Aorta (tissue), 5 donors: Measurements from ENCODE around the gene RRP9. TPM values are rescaled to one million over a fixed set of nuclear protein-coding genes. Genes with fewer than 3 reads are reported as not detected.

Source experiments
- ATAC-seq: fragments of 200-7000 bp; cut with Tn5 transposase; one replicate; pipeline ENCODE4 v1.9.1; 2022; ENCODE audit warnings: moderate library complexity; ENCODE audit not compliant: low FRiP score
- DNase-seq, 2 donors: peaks; one replicate each; pipeline ENCODE4 v3.0.0-alpha.2; 2020
- H3K27ac ChIP-seq, 2 donors: one replicate each; pipeline ENCODE4 v1.5.1; 2013; ENCODE audit warnings: low read length in 2 of 2, mild to moderate bottlenecking in 2 of 2, moderate library complexity in 2 of 2, control low read depth in 1 of 2, inconsistent platforms in 1 of 2, low read depth in 1 of 2
- H3K27me3 ChIP-seq, 2 donors: one replicate each; pipeline ENCODE4 v1.6.1; 2013; ENCODE audit warnings: control low read depth in 1 of 2, low read length in 1 of 2, mild to moderate bottlenecking in 1 of 2, moderate library complexity in 1 of 2; ENCODE audit not compliant: insufficient read depth in 2 of 2, control insufficient read depth in 1 of 2
- H3K36me3 ChIP-seq, 2 donors: one replicate each; pipeline ENCODE4 v1.6.1; 2013; ENCODE audit warnings: control low read depth in 1 of 2, low read length in 1 of 2, mild to moderate bottlenecking in 1 of 2; ENCODE audit not compliant: insufficient read depth in 2 of 2, control insufficient read depth in 1 of 2
- H3K4me1 ChIP-seq, 2 donors: one replicate each; pipeline ENCODE4 v1.6.1; 2013; ENCODE audit warnings: low read length in 2 of 2, control low read depth in 1 of 2, mild to moderate bottlenecking in 1 of 2, moderate library complexity in 1 of 2; ENCODE audit not compliant: insufficient read depth in 2 of 2, control insufficient read depth in 1 of 2
- H3K4me3 ChIP-seq, 2 donors: one replicate each; pipeline ENCODE4 v1.5.1; 2013; ENCODE audit warnings: low read length in 2 of 2, control low read depth in 1 of 2, mild to moderate bottlenecking in 1 of 2
- H3K9me3 ChIP-seq: one replicate; pipeline ENCODE4 v1.6.1; 2013; ENCODE audit warnings: mild to moderate bottlenecking, low read length; ENCODE audit not compliant: control insufficient read depth
- WGBS, 2 donors: extraction: QIAGEN DNeasy Blood & Tissue Kit; methylation state at CpG; one replicate each; pipeline ENCODE4 v1.1.7; 2013; 5-methylcytosine and 5-hydroxymethylcytosine counted together
- intact Hi-C, 2 donors: fragments of 100-400 bp; cut with DNase I; formaldehyde crosslinking; loops; one replicate each; pipeline versions ENCODE4 v1.14.2 to v1.15.0; 2022
- polyA plus RNA-seq, 2 donors: library from polyadenylated mRNA; stranded (reverse); fragments of 200-250 nt; gene quantifications; one replicate each; pipeline ENCODE4 v1.2.3, GENCODE V29; 2013
- total RNA-seq, 2 donors: library from RNA; stranded (reverse); fragmentation: NEBNext Ultra II Directional; extraction: Animal tissue kit (Norgen Biotek cat#: 25700); gene quantifications; one replicate each; pipeline ENCODE4 v1.2.1, GENCODE V29; 2021
- donor health status: healthy with polysubstance abuse.
- donor health status: Bipolar disorder and iron deficiency.
- donor health status: DM: no; HTN: no; CAD: no.
- donor health status: DM: no; HTN: no; CAD: no.
- donor health status: DM: yes; HTN: yes; CAD: no.

RRP9 gene
- total and polyA plus RNA-seq, 4 donors = 5.0 to 11.4 (median 10.2) TPM

GRCh38 chr3:51961011-51961410 lies 19.3 kb upstream of the RRP9 start:
- Histone ChIP-seq H3K4me3 (no peak overlapping the region), H3K4me1 (no peaks in the 10 kb centered on the region), H3K36me3 (no peaks in the 10 kb centered on the region), H3K9me3 (no peaks in the 10 kb centered on the region), H3K27ac (no peak overlapping the region), H3K27me3 (no peaks in the 10 kb centered on the region)
- 92 to 94% methylated on average over 18 of the region's 18 CpGs for WGBS, 2 donors
- no peak for ATAC-seq
- intact Hi-C loops = no loop called here
- DNase-seq = peak in 1 of 2 donors; percentile 59

- Histone ChIP-seq H3K27me3 (no peaks in the 10 kb centered on the region), H3K36me3 (no peaks in the 10 kb centered on the region), H3K4me1 (no peaks in the 10 kb centered on the region), H3K4me3 (no peak overlapping the region), H3K9me3 (no peaks in the 10 kb centered on the region), H3K27ac (no peak overlapping the region)
- intact Hi-C loops = no loop called here
- DNase-seq (peak in 1 of 2 donors; percentile 70), ATAC-seq (no peak)
- WGBS, 2 donors = 86% methylated on average over 10 of the region's 10 CpGs
Measured at GRCh38 chr3:51960386-51960785, 18.7 kb upstream of the RRP9 start.

DNA sequence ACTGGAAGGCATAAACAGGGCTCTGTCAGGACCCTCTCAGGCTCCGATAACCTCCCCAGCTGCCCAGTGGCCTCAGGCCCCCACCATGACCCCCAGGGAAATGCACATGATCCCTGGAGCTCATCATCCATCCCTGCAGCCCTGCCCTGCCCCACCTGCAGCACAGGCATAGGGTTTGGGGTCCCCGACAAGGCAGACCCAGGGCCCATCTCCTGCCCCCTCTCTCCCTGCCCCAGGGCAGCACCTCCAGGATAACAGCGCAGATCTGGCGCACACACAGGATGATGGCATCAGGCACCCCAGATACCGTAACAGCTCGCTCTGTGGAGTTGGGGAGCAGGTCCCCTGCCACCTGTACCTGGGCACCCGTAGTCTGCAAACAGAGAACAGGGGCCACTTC lies 17.9 kb upstream of the RRP9 start:
- Histone ChIP-seq H3K9me3 (no peaks in the 10 kb centered on the region), H3K27ac (no peak overlapping the region), H3K4me3 (no peak overlapping the region), H3K27me3 (no peaks in the 10 kb centered on the region), H3K36me3 (no peaks in the 10 kb centered on the region), H3K4me1 (no peaks in the 10 kb centered on the region)
- WGBS, 2 donors = 98 to 99% methylated on average over 7 of the region's 7 CpGs
- intact Hi-C loops = no loop called here
- ATAC-seq (no peak), DNase-seq (peak in 1 of 2 donors; percentile 66)

DNA sequence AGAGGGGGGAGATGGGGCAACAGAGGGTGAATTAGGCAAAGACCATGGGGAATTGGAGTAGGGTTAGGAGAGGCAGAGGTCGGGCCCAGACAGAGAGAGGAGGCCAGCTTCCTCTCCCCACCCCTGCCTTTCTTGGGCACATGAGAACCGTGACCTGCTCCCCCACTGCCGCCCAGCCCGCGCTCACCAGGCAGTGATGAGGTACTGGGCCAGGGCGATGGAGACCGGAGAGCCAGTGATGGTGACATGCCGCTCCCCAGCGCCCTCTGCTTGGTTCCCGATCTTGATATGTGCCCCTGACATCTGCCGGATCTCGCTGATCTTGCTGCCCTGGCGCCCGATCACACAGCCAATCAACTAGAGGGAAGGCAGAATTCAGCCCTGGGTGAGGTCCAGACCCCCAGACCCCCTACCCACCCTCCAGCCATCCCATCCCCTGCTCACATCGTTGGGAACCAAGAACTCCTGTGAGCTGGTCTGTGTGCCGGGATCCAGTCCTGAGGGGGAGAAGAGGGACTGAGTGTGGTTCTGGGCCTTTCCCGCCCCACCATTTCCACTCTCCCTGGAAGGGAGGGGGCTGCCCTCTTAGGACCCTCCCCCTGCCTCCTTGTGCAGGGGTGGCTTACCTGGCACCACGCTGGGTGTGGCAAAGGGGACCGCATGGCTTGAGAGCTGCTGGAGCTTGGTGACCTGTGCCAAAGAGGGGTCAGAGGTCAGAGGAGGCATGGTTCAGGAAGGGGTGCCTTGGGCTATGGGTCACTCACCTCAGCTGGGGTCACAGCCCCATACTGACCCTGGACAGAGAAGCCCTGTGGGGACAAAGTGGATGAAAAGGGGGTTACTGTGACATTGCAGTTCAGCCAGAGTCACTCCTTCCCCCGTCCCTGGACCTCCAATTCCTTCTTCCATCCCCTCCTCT lies 17.2 kb upstream of the RRP9 start:
- Histone ChIP-seq H3K9me3 (no peaks in the 10 kb centered on the region), H3K4me3 (no peak overlapping the region), H3K36me3 (no peaks in the 10 kb centered on the region), H3K27me3 (no peaks in the 10 kb centered on the region), H3K27ac (no peak overlapping the region), H3K4me1 (no peaks in the 10 kb centered on the region)
- intact Hi-C loops = no loop called here
- no peak for ATAC-seq
- WGBS, 2 donors = 96 to 97% methylated on average over 19 to 20 of the region's 20 CpGs
- DNase-seq = peak in 1 of 2 donors; percentile 51

DNA sequence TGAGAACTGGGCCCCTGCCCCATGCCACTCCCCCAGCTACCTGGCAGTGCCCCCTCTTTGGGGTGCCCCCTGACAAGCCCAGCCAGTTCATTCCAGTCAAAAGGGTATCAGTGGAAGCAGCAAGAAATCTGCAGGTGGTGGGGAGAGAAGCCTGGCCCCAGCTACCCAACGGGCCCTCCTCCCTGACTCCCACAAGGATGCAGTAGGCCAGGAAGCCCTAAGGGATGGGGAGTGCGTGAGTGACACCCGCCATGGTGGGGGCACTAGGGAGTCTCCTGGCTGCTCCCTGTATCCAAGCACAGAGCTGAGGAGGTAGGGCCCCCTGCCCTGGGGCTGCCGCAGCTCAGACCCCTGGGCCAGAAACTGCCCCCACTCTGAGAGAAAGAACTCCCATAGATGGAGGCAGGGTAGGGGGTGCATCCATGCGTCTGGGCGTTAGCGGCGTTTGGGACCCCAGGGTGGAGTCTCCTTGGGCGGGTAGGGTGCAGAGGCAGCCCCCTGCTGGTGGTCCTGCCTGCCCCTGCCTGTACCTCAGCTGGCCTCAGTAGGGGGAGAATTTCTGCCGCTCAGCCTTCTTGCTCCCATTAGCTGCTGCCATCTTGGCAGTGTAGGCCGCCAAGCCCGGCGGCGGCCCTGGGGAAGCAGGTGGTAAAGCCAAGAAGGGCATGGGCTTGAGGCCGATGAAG lies 16.0 kb upstream of the RRP9 start:
- no peak for DNase-seq
- intact Hi-C loops = no loop called here
- no peaks in the 10 kb centered on the region for H3K4me1 ChIP-seq
- H3K9me3 ChIP-seq = no peaks in the 10 kb centered on the region
- no peaks in the 10 kb centered on the region for H3K27me3 ChIP-seq
- no peak overlapping the region for H3K4me3 ChIP-seq
- 95% methylated on average over 15 of the region's 15 CpGs for WGBS, 2 donors
- H3K36me3 ChIP-seq = no peaks in the 10 kb centered on the region
- no peak overlapping the region for H3K27ac ChIP-seq
- ATAC-seq = no peak

GRCh38 chr3:51955893-51956770 lies 14.4 kb upstream of the RRP9 start:
- 3 to 4% methylated on average over 74 to 97 of the region's 97 CpGs for WGBS, 2 donors

GRCh38 chr3:51955175-51955892 lies 13.6 kb upstream of the RRP9 start, which contains the start of gene GPR62:
Gene GPR62 (plus strand): TSS chr3:51955381. CDS start chr3:51955653, 272 bp downstream.
- Histone ChIP-seq H3K4me1 (no peaks in the 10 kb centered on the region), H3K27me3 (no peaks in the 10 kb centered on the region), H3K9me3 (no peaks in the 10 kb centered on the region), H3K36me3 (no peaks in the 10 kb centered on the region), H3K4me3 (no peak within 1 kb of the TSS), H3K27ac (peak within 1 kb of the TSS in 1 of 2 donors; percentile 44)
- WGBS, 2 donors = 26 to 27% methylated on average over 33 of the region's 33 CpGs
- intact Hi-C loops = no loop called here
- DNase-seq = peak in 1 of 2 donors; percentile 52
- ATAC-seq = no peak

More at GRCh38 chr3:51955893-51956770, 14.4 kb upstream of the RRP9 start:
- Histone ChIP-seq H3K36me3 (no peaks in the 10 kb centered on the region), H3K4me3 (no peak overlapping the region), H3K4me1 (no peaks in the 10 kb centered on the region), H3K27ac (peak overlapping the region in 1 of 2 donors; percentile 44), H3K27me3 (no peaks in the 10 kb centered on the region), H3K9me3 (no peaks in the 10 kb centered on the region)
- peak; percentile 86 for ATAC-seq
- peak; percentile 76 to 87 for DNase-seq
- intact Hi-C loops = no loop called here

- H3K36me3 ChIP-seq = no peaks in the 10 kb centered on the region
- H3K4me3 ChIP-seq = no peak overlapping the region
- no peaks in the 10 kb centered on the region for H3K4me1 ChIP-seq
- no peak for ATAC-seq
- WGBS, 2 donors = 85 to 92% methylated on average over 1 of the region's 1 CpG
- DNase-seq = no peak
- H3K9me3 ChIP-seq = no peaks in the 10 kb centered on the region
- no peaks in the 10 kb centered on the region for H3K27me3 ChIP-seq
- H3K27ac ChIP-seq = no peak overlapping the region
- intact Hi-C loops = no loop called here
Measured at GRCh38 chr3:51954713-51955112, 13.0 kb upstream of the RRP9 start.
